Osteoblast (primary cell): ENCODE data around the gene NR2C1. TPM values are rescaled to one million over a fixed set of nuclear protein-coding genes. Genes with fewer than 3 reads are reported as not detected.

ENCODE experiments used
- DNase-seq: peaks from one replicate; pipeline ENCODE4 v3.0.0; 2011; ENCODE audit warnings: low spot score, mixed read lengths; ENCODE audit not compliant: insufficient read length; ENCODE audit errors: missing footprints
- H2AFZ ChIP-seq: 2 replicates; pipeline ENCODE4 v1.6.0; 2011; ENCODE audit warnings: mild to moderate bottlenecking, low read length
- H3K27ac ChIP-seq: 2 replicates; pipeline ENCODE4 v1.5.1; 2011; ENCODE audit warnings: mild to moderate bottlenecking, low read depth, low read length, moderate library complexity
- H3K27me3 ChIP-seq: 2 replicates; pipeline ENCODE4 v1.6.0; 2012; ENCODE audit warnings: mild to moderate bottlenecking, control low read depth, inconsistent platforms, low read length, moderate library complexity; ENCODE audit not compliant: insufficient read depth
- H3K36me3 ChIP-seq: 2 replicates; pipeline ENCODE4 v1.5.1; 2011; ENCODE audit warnings: mild to moderate bottlenecking, low read length, control low read depth, moderate library complexity; ENCODE audit not compliant: insufficient read depth
- H3K4me1 ChIP-seq: 2 replicates; pipeline ENCODE4 v1.5.1; 2011; ENCODE audit warnings: mild to moderate bottlenecking, low read length, control low read depth, moderate library complexity; ENCODE audit not compliant: insufficient read depth
- H3K4me2 ChIP-seq: 2 replicates; pipeline ENCODE4 v1.6.0; 2011; ENCODE audit warnings: mild to moderate bottlenecking, low read length; ENCODE audit not compliant: insufficient read depth
- H3K4me3 ChIP-seq: fragments of 200-600 bp; sonication (generic); 3 replicates; pipeline ENCODE4 v1.5.1; 2012; ENCODE audit warnings: mild to moderate bottlenecking, low read length, inconsistent platforms; ENCODE audit not compliant: insufficient read depth
- H3K79me2 ChIP-seq: 2 replicates; pipeline ENCODE4 v1.6.0; 2012; ENCODE audit warnings: mild to moderate bottlenecking, low read length, control low read depth, inconsistent platforms; ENCODE audit not compliant: insufficient read depth
- H3K9me3 ChIP-seq: 2 replicates; pipeline ENCODE4 v1.5.1; 2011; ENCODE audit warnings: low read depth, low read length, control low read depth
- H4K20me1 ChIP-seq: 2 replicates; pipeline ENCODE4 v1.6.0; 2012; ENCODE audit warnings: mild to moderate bottlenecking, low read length, control low read depth; ENCODE audit not compliant: insufficient read depth
- CTCF ChIP-seq: IDR thresholded peaks from 2 replicates; pipeline ENCODE4 v1.5.1; 2011; ENCODE audit warnings: mild to moderate bottlenecking, low read depth, low read length, moderate library complexity; ENCODE audit errors: extremely low read depth
- total RNA-seq: library from RNA; depleted of rRNA; stranded (reverse); fragments of >200 nt; gene quantifications from 2 replicates; pipeline ENCODE4 v1.2.3, GENCODE V29; 2012

The NR2C1 gene
- 22.1 and 23.9 TPM in 2 replicates for total RNA-seq

DNA sequence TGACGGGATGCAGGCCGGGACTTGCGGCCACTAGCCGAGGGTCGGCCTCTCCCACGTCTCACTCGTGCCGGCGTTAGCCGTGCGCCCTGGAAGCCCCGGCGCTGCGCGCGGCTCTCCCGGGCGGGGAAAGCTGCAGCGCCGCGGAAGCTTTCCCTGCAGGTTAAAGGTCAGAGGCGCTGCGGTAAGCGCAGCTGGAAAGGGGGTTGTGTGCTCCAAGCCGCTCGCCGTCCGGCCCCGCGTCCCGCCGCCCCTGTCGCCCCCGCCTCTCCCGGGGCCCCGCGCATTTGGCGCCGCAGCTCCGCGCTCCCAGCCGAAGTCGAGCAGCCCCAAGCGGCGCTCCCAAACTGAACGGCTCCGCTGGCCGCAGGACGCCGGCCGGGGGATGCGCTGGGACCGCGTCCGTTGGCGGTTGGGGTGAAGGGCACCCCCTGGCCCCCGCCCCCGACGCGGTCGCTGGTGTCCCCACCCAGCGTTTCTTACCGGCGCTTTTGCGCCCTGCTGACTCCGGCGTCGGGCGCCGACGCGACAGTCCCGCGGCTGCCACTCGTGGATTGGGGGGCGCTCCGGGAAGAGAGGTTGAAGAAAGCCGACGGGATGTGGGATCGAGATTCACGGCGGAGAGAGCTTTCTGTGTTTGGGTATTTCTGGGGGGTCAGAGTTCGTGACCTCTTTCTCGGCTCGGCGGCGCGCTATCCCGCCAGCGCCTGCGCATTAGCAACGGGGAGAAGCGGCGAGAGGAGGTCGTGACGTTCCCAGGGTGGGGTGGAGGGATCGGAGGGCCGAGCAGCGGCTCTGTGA lies at the start of gene NR2C1:
NR2C1 (minus strand) TSS at position 719 of the 798 bp plus-strand sequence. CDS start 6,234 bp downstream, outside the sequence.
- Histone ChIP-seq H3K36me3 (no peaks in the 10 kb centered on the region), H3K79me2 (peaks cover 43% of the 10 kb centered on the region), H2AFZ (peak within 1 kb of the TSS; percentile 94), H3K27ac (peak within 1 kb of the TSS; percentile 75), H3K27me3 (no peaks in the 10 kb centered on the region), H3K4me1 (no peaks in the 10 kb centered on the region), H3K9me3 (no peaks in the 10 kb centered on the region), H3K4me2 (peak within 1 kb of the TSS; percentile 82), H4K20me1 (no peaks in the 10 kb centered on the region), H3K4me3 (peak within 1 kb of the TSS; percentile 94)
- peak; percentile 99 for DNase-seq
- no peak for TF ChIP-seq CTCF

- H4K20me1 ChIP-seq = no peaks in the 10 kb centered on the region
- H3K79me2 ChIP-seq = no peaks in the 10 kb centered on the region
- no peaks in the 10 kb centered on the region for H3K9me3 ChIP-seq
- no peak overlapping the region for H3K4me3 ChIP-seq
- no peak for DNase-seq
- no peaks in the 10 kb centered on the region for H3K36me3 ChIP-seq
- peak overlapping the region; percentile 82 for H3K27ac ChIP-seq
- H3K27me3 ChIP-seq = no peaks in the 10 kb centered on the region
- peaks cover 30% of the 10 kb centered on the region for H3K4me1 ChIP-seq
- H2AFZ ChIP-seq = peak overlapping the region; percentile 37
- no peak for TF ChIP-seq CTCF
- peak overlapping the region; percentile 61 for H3K4me2 ChIP-seq
Measured at GRCh38 chr12:95118788-95119179, 45.4 kb upstream of the NR2C1 start.

GRCh38 chr12:95118138-95118787 lies 44.8 kb upstream of the NR2C1 start:
- peak overlapping the region; percentile 37 for H2AFZ ChIP-seq
- H3K4me3 ChIP-seq = no peak overlapping the region

More at GRCh38 chr12:95118138-95118787, 44.8 kb upstream of the NR2C1 start:
- peak overlapping the region; percentile 61 for H3K4me2 ChIP-seq
- no peak for TF ChIP-seq CTCF
- H3K9me3 ChIP-seq = no peaks in the 10 kb centered on the region
- H3K79me2 ChIP-seq = no peaks in the 10 kb centered on the region
- no peaks in the 10 kb centered on the region for H4K20me1 ChIP-seq
- H3K27me3 ChIP-seq = no peaks in the 10 kb centered on the region
- H3K27ac ChIP-seq = peak overlapping the region; percentile 82
- no peaks in the 10 kb centered on the region for H3K36me3 ChIP-seq
- peaks cover 30% of the 10 kb centered on the region for H3K4me1 ChIP-seq
- DNase-seq = peak; percentile 78
